Skeletal muscle tissue (tissue), 4 donors: Measurements from ENCODE around the gene C1orf216. TPM values are rescaled to one million over a fixed set of nuclear protein-coding genes. Genes with fewer than 3 reads are reported as not detected.

Source experiments
- H3K27ac ChIP-seq: one replicate; pipeline ENCODE4 v1.7.0; 2013; ENCODE audit warnings: mild to moderate bottlenecking, low read depth, low read length, inconsistent platforms
- H3K27me3 ChIP-seq, 3 donors: one replicate each; pipeline ENCODE4 v1.7.0; 2013; ENCODE audit warnings: low read length in 3 of 3; ENCODE audit not compliant: control insufficient read depth in 3 of 3, insufficient read depth in 3 of 3
- H3K36me3 ChIP-seq, 3 donors: one replicate each; pipeline ENCODE4 v1.7.0; 2013; ENCODE audit warnings: low read length in 3 of 3; ENCODE audit not compliant: control insufficient read depth in 3 of 3, insufficient read depth in 3 of 3
- H3K4me1 ChIP-seq, 3 donors: one replicate each; pipeline ENCODE4 v1.7.0; 2013; ENCODE audit warnings: low read length in 3 of 3, mild to moderate bottlenecking in 3 of 3; ENCODE audit not compliant: control insufficient read depth in 3 of 3, insufficient read depth in 3 of 3
- H3K4me3 ChIP-seq, 3 donors: one replicate each; pipeline ENCODE4 v1.7.0; 2013; ENCODE audit warnings: low read length in 3 of 3
- H3K9ac ChIP-seq, 3 donors: one replicate each; pipeline ENCODE4 v1.7.0; 2013; ENCODE audit warnings: low read length in 3 of 3, mild to moderate bottlenecking in 3 of 3, moderate library complexity in 2 of 3, low read depth in 1 of 3
- H3K9me3 ChIP-seq, 3 donors: one replicate each; pipeline ENCODE4 v1.7.0; 2013; ENCODE audit warnings: low read length in 3 of 3; ENCODE audit not compliant: control insufficient read depth in 3 of 3
- total RNA-seq: library from RNA; depleted of rRNA; stranded (reverse); fragments of >200 nt; gene quantifications from one replicate; pipeline ENCODE4 v1.2.3, GENCODE V29; 2014
- donor health status: Osteomylitis.

C1orf216 gene
- total RNA-seq, 1 donor from 2014 or later: 10.4 TPM

DNA sequence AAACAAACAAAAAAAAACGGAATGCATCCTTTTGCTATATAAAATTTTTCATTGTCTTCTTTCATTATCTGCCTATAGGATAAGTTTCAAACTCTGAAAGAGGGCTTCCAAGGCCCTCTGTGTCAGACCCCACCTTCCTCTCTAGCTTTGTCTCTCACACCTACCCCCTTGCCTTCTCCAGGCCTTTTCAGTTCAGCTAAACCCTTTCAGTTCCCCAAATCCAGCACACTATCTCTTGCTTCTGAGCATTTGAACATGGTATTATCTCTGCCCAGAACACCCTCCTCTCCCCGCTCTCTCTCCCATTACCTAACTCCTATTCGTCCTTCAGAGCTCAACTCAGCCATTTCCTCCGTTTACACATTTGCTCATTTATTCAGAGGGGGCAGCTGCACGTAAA is 35.7 kb downstream of the C1orf216 start:
- H3K9me3 ChIP-seq: no peaks in the 10 kb centered on the region
- H3K9ac ChIP-seq: no peak overlapping the region
- H3K36me3 ChIP-seq: no peaks in the 10 kb centered on the region
- H3K27me3 ChIP-seq: peaks cover 4 to 17% (median 12%) of the 10 kb centered on the region in 3 donors
- H3K4me1 ChIP-seq: no peaks in the 10 kb centered on the region
- no peak overlapping the region for H3K4me3 ChIP-seq
- H3K27ac ChIP-seq: no peak overlapping the region

DNA sequence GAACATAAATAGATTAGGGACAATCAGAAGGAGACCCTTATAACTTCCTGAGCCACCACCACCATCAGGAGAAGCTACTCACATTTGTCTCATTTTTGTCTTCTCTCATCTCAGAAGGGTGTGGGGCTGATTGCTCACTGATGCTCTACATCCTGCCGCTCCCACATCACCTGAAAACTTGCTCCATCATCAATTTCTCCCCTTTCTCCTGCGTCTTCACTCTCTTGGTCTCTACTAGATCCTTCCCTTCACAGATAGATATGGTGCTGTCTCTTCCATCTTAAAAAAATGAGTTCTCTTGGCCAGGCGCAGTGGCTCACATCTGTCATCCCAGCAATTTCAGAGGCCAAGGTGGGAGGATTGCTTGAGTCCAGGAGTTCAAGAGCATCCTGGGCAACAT is 38.4 kb downstream of the C1orf216 start:
- peaks cover 4 to 14% (median 7%) of the 10 kb centered on the region in 3 donors for H3K27me3 ChIP-seq
- H3K4me3 ChIP-seq: no peak overlapping the region
- no peaks in the 10 kb centered on the region for H3K9me3 ChIP-seq
- H3K27ac ChIP-seq: no peak overlapping the region
- no peak overlapping the region for H3K9ac ChIP-seq
- no peaks in the 10 kb centered on the region for H3K36me3 ChIP-seq
- no peaks in the 10 kb centered on the region for H3K4me1 ChIP-seq

DNA sequence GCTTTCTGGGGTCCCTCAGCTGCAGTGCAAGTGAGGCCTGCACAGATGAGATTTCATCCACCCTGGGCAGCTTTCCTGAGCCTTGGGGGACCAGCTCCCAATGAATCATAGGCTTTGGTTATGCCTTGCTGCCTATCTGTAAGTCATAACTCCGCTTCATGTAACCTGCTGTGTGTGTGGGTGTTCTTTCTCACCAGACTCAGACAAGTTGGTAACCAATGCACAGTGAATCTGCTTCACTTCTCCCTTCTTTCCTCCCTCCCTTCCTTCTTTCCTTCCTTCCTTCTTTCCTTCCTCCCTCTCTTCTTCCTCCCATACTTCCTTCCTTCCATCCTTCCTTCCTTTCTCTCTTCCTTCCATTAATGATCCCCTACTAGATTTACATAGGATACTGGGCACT is 42.9 kb downstream of the C1orf216 start:
- no peak overlapping the region for H3K4me3 ChIP-seq
- no peaks in the 10 kb centered on the region for H3K36me3 ChIP-seq
- peaks cover 4 to 17% (median 4%) of the 10 kb centered on the region in 3 donors for H3K27me3 ChIP-seq

DNA sequence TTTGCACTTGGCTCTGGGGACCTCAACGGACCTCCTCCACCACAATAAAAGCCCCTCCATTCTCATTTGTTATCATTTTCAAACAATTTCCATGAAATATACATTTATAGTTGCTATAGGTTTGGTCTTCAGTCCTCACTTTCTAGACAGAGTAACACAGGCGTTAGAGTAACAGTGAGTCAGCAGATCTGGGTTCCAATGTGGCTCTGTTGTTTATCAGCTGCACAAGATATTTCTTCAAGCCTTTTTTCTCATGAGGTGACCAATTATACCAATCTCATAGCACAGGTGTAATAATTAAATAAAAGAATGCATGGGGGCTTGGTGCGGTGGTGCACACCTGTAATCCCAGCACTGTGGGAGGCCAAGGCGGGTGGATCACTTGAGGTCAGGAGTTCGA is 44.6 kb downstream of the C1orf216 start:
- Histone ChIP-seq H3K27me3 (peaks cover 4 to 14% (median 7%) of the 10 kb centered on the region in 3 donors), H3K27ac (no peak overlapping the region), H3K9me3 (no peaks in the 10 kb centered on the region), H3K4me1 (no peaks in the 10 kb centered on the region), H3K4me3 (no peak overlapping the region), H3K9ac (no peak overlapping the region), H3K36me3 (no peaks in the 10 kb centered on the region)

More for the DNA sequence above, 42.9 kb downstream of the C1orf216 start:
- H3K4me1 ChIP-seq: no peaks in the 10 kb centered on the region
- no peaks in the 10 kb centered on the region for H3K9me3 ChIP-seq
- H3K9ac ChIP-seq: no peak overlapping the region
- no peak overlapping the region for H3K27ac ChIP-seq

DNA sequence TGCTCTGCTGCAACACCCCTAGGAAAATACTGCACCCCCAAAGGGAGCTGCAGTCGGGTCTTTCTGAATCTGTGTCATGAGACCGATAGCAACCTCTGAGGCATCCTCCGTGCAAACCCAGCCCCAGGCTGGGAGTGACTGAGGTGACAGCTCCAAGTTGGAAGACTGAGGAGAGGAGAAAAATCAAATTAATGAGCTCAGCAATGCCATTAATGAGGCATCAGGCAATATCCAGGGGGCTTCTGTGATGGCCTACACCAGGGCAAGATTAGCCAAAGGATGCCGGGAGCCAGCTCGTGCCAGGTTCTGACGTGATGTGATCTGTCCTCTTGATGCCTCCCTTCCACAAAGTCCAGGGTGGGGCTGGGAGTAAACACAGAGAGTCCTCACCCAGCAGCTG is 46.6 kb downstream of the C1orf216 start:
- Histone ChIP-seq H3K36me3 (no peaks in the 10 kb centered on the region), H3K4me1 (no peaks in the 10 kb centered on the region), H3K27me3 (peaks cover 8 to 12% (median 9%) of the 10 kb centered on the region in 3 donors), H3K9ac (no peak overlapping the region), H3K4me3 (no peak overlapping the region), H3K27ac (no peak overlapping the region), H3K9me3 (no peaks in the 10 kb centered on the region)

DNA sequence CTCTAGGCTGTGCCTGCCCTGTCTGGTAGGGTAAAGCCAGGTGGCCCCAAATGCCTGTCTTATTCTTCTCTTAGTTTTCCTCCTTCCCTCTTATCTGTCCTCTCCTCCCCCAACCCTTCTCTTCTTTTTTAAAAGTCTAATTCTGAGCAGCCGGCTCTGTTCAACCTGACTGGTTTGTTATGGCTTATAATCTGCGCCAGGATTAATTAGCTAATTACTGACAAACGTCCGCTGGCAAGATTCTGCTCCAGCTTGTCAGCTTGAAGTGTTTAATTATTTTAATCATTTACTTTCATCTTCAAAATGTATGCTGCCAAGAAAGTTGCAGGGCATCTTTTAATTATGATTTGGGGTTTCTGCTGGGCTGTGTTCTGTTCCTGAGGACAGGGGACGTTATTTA is 50.2 kb downstream of the C1orf216 start:
- no peaks in the 10 kb centered on the region for H3K36me3 ChIP-seq
- H3K4me1 ChIP-seq: no peaks in the 10 kb centered on the region
- H3K9me3 ChIP-seq: no peaks in the 10 kb centered on the region
- peaks cover 20 to 21% (median 21%) of the 10 kb centered on the region in 3 donors for H3K27me3 ChIP-seq
- H3K4me3 ChIP-seq: no peak overlapping the region
- H3K9ac ChIP-seq: no peak overlapping the region
- H3K27ac ChIP-seq: no peak overlapping the region

DNA sequence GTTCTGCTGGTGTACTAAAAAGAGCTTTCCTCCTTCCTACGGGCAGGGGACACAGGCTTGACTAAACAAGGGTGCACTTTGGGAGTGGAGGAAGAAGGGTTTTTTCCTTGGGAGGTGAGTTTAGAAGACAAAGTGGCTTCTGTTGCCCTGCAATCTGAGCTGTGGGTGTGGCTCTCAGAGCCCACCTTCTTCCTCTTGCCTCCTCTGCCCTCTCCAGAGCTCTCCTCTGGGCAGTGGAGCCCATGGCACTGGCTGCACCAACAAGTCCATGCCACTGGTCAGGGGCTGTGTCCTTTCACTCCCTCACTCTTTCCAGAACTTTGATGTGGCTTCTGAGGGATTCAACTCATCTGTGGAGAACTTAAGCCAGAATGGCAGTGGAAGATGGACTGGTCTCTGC is 51.8 kb downstream of the C1orf216 start:
- no peak overlapping the region for H3K9ac ChIP-seq
- H3K27me3 ChIP-seq: peaks cover 11 to 18% (median 17%) of the 10 kb centered on the region in 3 donors
- H3K27ac ChIP-seq: no peak overlapping the region
- H3K4me1 ChIP-seq: no peaks in the 10 kb centered on the region
- H3K9me3 ChIP-seq: no peaks in the 10 kb centered on the region
- H3K4me3 ChIP-seq: no peak overlapping the region
- no peaks in the 10 kb centered on the region for H3K36me3 ChIP-seq

DNA sequence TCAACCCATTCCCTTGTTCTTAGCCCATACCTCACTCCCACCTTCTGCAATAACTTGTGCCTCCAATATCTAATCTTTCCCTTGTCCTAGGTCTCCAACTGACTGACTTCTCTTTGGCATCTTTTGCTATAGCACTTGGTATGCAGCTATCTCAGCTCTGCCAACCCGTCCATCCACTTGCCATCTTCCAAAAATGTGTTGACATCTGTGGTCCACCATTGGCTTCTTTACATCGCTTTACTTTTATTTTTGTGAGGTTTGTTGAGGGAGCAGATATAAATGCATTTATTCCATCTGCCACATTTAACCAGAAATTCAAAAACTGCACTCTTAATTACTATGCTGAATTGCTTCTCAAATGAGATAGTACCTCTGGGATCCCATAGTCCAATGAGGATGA is 52.5 kb downstream of the C1orf216 start:
- Histone ChIP-seq H3K4me1 (no peaks in the 10 kb centered on the region), H3K9me3 (no peaks in the 10 kb centered on the region), H3K36me3 (no peaks in the 10 kb centered on the region), H3K9ac (no peak overlapping the region), H3K4me3 (no peak overlapping the region), H3K27me3 (peaks cover 11 to 17% (median 17%) of the 10 kb centered on the region in 3 donors), H3K27ac (no peak overlapping the region)

Other genes with a start within 250 kb of the C1orf216 start
- 18.3 TPM for gene KIAA0319L, start 161.5 kb downstream of the C1orf216 start, total RNA-seq
- 5.7 TPM for gene NCDN, start 161.1 kb downstream of the C1orf216 start, total RNA-seq
- gene TFAP2E, start 145.6 kb downstream of the C1orf216 start, total RNA-seq: 0.52 TPM
- gene PSMB2, start 77.4 kb downstream of the C1orf216 start, total RNA-seq: 11.5 TPM
- 1.6 TPM for gene CLSPN, start 51.1 kb upstream of the C1orf216 start, total RNA-seq
- gene AGO4, start 89.1 kb upstream of the C1orf216 start, total RNA-seq: 17.7 TPM
- gene AGO1, start 164.3 kb upstream of the C1orf216 start, total RNA-seq: 5.7 TPM
- 13.0 TPM for gene AGO3, start 212.2 kb upstream of the C1orf216 start, total RNA-seq